IPS-NIHi7 (cell line): ENCODE measurements around the gene TBC1D13.
A peak's percentile ranks its signal among the peaks of the same experiment; 100 is the strongest.
"Not testable (repeated sequence)": the region's sequence is repeated elsewhere in the genome, so short reads cannot be mapped to it uniquely, and the experiment has no call there.

ENCODE experiments used
- DNase-seq: peaks from one replicate; pipeline ENCODE4 v3.0.0; 2012; ENCODE audit warnings: mixed read lengths; ENCODE audit errors: extremely low spot score

Gene TBC1D13

DNA sequence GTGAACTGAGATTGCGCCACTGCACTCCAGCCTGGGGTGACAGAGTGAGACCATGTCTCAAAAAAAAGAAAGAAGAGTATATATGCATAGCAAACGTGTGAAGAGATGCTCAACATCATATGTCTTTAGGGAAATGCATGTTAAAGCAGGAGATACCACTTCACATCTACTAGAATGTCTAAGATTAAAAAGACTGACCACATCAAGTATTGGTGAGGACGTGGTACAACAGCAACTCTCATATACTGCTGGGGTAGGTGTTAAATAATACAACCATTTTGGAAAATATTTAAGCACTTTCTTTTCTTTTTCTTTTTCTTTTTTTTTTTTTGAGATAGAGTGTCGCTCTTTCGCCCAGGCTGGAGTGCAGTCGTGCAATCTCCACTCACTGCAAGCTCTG is 1.6 kb upstream of the TBC1D13 start:
- no peak for DNase-seq

DNA sequence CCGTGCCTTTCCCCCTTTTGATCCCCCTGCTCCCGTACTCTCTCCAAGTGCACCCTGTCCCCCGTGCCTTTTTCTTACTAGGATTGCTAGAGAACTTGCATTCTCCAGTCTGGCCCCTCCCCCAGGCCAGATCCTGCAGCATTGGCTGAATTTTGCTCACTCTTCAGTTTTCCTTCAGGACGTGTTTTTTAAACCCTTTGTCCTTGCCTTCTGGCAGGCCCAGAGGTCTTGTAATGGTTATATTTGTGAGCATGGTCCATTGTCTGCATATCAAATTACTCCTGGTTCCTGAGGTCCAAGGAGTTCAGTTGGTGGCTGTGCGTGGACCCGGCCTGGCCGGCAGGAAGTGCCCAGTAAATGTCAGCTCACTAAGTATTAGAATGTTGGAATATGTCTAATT is 606 bp downstream of the TBC1D13 start:
- DNase-seq = no peak

DNA sequence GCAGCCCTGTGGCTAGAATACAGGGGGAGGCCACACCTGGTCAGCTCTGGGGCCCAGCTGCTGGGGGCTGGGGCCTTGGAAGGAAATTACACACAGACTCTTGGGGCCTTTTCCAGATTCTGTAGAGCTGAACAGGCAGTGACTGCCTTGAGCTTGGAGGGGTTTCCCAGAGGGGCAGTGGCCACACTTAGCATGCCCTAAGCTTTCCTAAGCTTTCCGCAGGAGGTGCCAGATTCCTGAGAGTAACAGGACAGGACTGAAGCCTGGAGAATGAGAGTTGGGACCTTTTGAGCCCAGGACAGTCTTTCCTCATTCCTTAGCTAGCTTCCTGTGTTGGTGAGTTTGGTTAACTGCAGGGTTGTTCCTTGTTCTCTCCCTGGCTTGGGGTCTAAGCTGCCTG is 1.4 kb downstream of the TBC1D13 start:
- no peak for DNase-seq

DNA sequence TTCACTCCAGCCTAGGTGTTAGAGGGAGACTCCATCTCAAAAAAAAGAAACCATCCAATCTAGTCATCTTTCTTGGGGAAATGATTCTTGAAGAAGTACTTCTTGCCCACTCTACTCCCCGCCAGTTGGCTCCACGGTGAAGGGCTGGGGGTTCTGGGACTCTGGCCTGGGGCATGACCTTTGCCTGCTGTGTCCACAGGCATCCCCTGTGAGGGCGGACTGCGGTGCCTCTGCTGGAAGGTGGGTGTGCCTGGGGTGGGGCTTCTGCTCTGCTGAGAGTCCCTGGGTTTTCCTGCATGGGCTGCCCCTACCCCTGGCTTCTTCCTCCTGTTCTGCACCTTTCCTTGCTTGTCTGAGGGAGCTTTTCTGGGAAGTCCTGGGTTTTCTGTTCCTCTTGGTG is 3.5 kb downstream of the TBC1D13 start:
- no peak for DNase-seq

DNA sequence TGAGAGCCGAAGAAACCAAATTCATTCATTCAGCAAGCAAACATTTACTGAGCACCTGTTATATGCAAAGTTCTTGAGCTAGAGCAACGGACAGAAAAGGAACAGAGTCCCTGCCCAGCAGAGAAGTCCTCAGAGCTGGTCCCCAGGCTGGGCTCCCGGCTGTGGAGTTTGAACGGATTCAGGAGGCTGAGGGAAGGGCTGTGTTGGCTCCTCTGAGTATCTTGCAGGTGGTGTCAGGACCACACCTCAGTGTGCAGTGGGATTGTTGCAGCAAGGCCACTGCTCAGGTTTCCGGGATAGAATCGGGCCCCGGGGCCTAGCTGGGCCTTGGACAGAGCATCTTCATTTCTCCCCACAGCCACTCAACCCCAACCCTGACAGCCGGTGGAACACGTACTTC is 5.1 kb downstream of the TBC1D13 start:
- DNase-seq = no peak

DNA sequence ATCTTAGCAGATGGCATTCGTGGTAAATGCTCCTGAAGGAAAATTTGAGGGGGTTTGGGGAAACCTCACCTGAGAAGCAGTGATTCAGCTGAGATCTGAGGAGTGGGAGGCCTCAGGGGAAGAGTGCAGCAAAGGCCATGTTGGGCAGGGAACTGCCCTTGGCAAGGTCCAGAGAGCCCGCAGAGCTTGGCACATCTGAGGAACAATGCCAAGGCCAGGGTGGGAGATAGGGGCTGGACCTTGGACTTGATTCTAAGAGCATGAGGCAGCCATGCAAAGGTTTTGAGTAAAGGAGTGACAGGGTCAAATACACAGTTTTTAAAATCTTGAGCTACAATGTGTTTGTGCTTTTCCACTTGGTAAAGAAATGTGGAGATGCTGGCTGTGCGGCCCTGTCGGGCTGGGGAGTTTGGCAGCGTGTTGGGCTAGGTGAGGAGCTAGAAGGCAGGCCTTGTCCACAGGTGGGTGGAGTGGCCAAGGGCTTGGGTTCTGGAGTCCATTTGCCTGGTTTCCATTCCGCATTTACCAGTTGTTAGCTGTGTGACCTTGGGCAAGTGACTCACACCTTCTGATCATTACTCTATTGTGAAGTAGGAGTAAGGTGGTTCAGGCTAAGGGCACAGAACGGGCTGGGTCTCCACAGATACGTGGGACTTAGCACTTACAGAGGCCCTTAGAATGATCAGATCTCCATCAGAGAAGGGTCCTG is 6.1 kb downstream of the TBC1D13 start:
- DNase-seq = no peak

DNA sequence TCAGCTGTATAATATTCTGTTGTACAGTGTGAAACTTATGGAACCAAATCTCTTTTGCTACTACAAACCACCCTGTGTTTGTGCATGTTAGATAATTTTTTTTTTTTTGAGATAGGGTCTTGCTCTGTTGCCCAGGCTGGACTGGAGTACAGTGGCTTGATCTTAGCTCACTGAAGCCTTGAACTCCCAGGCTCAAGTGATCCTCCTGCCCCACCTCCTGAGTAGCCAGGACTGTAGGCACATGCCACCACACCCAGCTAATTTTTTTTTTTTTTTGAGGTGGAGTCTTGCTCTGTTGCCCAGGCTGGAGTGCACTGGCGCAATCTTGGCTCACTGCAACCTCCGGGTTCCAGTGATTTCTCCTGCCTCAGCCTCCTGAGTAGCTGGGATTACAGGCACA is 7.9 kb downstream of the TBC1D13 start:
- not testable (repeated sequence) for DNase-seq

DNA sequence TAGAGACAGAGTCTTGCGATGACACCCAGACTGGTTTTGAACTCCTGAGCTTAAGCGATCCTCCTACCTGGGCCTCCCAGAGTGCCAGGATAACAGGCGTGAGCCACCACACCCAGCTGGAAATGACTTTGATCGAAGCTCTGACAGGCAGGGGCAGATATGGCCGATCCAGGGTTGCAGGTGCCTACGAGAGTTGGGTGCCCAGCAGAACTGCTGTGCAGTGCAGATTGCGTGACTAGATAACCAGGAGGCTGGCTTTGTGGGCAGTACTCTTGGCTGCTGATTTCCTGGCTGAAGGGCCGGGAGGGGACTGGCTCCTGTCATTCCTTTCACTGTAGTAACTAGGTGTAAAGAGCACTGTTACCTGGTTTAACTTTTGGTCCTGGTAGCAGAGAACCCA is 11.8 kb downstream of the TBC1D13 start:
- DNase-seq = no peak

DNA sequence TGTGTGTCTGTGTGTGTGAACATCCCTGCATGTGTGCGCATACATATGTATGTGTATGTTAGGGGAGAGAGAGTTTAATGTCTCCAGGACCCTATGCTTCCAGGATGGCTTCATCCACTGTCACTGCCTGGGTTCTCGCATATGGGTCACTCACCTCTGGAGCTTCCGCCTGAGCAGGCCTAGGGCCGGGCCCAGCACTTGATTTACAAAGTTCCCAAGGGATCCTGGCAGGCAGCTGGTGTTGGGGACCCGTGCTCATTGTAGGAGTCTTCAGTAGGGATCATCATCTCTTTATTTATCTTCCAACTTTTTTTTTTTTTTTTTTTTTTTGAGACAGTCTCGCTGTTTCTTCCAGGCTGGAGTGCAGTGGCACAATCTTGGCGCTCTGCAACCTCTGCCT is 13.0 kb downstream of the TBC1D13 start:
- DNase-seq = no peak

DNA sequence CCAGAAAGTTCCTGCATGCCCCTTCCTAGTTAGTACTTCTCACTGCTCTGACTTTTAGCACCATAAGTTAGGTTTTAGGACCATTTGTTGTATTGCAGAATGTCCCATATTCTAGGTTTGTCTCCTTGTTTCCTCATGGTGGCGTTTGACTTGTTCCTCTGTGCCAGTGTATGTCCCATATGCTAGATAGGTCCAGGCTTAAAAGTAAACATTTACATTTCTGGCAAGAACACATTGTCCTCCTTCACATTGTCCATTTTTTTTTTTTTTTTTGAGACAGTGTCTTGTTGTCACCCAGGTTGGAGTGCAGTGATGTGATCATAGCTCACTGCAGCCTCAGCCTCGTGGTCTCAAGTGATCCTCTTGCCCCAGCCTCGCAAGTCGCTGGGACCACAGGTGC is 15.4 kb downstream of the TBC1D13 start:
- DNase-seq = no peak

DNA sequence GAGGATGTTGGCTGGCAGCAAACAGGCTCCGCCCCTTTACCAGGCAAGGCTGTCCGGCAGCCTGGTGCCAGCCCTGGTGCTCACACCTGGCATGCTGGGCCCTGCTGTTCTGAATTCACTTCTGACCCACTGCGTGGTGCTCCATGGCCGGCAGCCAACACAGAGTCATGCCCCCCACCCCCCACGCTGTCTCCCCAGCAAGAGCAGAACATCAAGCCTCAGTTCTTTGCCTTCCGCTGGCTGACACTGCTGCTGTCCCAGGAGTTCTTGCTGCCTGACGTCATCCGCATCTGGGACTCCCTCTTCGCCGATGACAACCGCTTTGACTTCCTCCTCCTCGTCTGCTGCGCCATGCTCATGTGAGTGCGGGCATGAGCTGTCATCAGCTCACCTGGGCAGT is 18.6 kb downstream of the TBC1D13 start:
- DNase-seq = no peak

DNA sequence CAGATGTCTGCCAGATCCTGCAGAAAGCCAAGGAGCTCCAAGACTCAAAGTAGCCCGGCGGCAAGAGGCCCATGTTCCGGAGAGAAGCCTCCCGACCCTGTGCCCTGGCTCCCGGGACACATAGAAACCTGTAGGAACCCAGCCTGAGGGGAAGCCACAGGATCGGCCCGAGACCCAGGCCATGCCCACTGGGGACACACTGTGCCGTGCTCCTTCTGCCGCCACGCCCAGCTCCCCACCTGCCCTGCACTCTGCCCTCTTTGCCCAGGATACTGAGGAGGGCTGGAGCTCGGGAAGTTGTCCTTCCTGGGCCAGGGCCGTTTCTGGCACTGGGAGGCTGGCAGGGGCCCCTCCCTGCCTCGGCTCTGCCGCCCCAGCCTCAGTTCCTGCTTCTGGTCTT is 20.8 kb downstream of the TBC1D13 start:
- no peak for DNase-seq

DNA sequence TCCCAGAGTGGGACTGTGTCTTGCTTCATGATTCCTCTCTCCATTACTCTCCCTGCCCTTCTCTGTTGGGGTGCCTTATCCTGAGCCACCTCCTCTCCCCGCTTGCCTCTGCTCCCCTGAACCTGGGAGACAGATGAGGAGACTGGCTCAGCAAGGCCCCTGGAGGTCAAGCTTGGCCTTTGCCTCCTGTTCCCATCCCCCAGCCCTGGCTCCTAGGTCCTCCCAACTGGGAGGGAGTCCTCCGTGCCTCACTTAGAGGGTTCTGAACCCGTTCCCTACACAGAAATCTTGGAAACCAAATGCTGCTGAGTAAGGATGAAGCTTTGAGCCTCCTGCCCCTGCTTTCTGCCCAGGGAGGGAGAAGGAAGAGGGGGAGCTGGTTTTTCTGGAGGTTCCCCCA is 21.5 kb downstream of the TBC1D13 start:
- DNase-seq = no peak

DNA sequence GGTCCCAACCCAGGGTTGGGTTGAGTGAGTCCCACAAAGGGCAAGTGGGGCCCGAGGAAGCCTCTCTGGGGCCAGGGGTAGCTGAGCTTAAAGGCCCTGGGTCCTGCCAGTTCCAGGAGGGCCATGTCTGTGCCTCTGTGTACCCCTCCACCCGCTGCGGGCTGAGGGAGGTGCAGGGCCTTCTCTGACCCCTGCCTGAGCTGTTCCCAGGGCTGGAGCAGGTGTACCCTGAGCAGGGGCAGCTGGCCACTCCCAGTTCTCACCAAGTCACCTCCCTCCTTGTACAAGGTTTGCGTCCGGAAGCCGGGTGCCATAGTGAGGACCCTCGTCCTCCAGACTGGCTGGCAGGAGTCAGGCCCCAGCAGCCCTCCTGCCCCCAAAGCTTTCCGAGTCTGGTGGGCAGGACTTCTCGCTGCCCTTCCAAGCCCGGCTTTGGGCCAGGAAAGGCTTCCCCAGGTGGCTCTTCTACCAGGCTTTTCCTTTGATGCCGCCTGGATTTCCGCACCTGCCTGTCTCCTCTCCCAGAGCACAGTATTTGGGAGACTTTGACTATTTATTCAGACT is 22.1 kb downstream of the TBC1D13 start:
- no peak for DNase-seq

DNA sequence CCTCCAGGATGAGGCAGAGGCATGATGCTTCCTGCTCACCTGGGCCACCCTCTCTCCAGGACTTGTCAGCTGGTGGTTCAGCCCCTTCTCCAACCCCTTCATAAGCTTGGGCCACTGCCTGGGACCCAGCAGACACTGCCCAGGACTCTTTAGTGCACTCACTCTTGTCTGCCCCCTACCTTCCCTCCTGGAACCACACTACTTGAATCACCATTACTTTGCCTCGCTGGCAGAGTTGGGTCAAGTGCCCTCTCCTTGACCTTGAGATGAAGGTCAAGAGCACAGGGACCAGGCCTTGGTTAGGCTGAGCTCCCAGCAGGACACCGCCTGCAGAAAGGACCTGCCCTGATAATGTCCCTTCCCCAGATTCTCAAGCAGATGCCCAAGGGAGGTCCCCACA is 22.8 kb downstream of the TBC1D13 start:
- DNase-seq = no peak

DNA sequence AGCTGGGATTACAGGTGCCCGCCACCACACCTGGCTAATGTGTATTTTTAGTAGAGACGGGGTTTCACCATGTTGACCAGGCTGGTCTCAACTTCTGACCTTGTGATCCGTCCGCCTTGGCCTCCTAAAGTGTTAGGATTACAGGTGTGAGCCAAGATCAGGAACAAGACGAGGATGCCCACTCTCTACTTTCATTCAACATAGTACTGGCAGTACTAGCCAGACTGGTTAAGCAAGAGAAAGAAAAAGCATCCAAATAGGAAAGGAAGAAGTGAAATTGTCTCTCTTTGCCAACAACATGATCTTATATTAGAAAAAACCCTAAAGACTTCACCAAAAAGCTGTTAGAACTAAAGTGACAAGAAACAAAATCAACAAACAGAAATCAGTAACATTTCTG is 23.8 kb downstream of the TBC1D13 start:
- no peak for DNase-seq

DNA sequence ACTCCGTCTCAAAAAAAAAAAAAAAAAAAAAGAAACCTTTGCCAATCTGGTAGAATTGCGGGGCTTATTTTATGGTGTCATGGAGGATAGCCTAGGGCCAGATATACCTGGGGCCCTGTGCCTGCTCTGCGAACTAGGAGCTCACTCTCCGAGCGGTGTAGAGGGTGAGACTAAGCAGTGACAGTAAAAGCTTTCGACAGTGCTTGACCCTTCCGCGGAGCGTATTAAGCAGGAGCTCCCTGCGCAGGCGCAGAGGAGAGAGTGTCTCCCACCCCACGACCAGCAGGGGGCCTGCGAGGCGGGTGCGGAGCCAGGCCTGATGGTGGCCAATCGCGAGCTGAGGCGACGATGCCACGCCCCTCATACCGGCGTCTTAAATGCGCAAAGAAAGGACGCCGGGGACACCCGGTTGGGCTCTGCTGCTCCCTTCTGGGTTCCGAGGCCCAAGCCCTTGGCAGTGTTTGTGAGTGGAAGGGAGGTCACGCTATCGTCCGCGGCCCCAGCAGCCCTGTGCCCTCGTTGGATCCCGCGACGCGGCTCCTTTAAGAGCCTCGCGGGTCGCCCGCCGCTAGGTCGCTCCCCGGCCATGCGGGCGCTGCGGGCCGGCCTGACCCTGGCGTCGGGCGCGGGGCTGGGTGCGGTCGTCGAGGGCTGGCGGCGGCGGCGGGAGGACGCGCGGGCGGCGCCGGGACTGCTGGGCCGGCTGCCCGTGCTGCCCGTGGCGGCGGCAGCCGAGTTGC is 31.2 kb downstream of the TBC1D13 start, which contains the start of gene ENDOG:
Gene ENDOG (plus strand): TSS at position 402 of the 740 bp plus-strand sequence. CDS start 185 bp downstream, at position 587.
- DNase-seq = peak; percentile 100

DNA sequence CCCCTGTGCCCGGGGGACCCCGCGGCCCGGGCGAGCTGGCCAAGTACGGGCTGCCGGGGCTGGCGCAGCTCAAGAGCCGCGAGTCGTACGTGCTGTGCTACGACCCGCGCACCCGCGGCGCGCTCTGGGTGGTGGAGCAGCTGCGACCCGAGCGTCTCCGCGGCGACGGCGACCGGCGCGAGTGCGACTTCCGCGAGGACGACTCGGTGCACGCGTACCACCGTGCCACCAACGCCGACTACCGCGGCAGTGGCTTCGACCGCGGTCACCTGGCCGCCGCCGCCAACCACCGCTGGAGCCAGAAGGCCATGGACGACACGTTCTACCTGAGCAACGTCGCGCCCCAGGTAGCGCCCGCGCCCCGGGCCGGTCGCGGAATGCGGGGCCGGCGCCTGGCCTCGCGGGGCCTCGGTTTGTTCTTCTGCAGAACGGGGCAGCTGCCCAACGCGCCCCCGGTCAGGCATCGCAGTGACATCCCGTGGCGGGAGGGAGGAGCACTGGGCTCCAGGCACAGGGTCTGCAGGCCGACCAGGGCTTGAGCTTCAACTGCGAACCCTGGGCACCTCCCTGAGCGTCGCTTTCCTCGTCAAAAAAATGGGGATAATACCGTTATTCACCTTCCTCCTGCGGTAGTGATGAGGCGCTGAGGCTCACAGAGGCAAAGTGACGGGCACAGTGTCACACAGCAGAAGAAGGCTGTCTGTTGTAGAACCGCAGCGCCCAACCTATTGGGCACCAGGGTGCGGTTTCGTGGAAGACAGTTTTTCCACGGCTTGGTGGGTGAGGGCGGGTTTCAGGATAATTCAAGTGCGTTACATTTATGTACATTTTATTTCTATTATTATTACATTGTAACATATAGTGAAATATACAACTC is 32.0 kb downstream of the TBC1D13 start:
- DNase-seq = peak; percentile 61

DNA sequence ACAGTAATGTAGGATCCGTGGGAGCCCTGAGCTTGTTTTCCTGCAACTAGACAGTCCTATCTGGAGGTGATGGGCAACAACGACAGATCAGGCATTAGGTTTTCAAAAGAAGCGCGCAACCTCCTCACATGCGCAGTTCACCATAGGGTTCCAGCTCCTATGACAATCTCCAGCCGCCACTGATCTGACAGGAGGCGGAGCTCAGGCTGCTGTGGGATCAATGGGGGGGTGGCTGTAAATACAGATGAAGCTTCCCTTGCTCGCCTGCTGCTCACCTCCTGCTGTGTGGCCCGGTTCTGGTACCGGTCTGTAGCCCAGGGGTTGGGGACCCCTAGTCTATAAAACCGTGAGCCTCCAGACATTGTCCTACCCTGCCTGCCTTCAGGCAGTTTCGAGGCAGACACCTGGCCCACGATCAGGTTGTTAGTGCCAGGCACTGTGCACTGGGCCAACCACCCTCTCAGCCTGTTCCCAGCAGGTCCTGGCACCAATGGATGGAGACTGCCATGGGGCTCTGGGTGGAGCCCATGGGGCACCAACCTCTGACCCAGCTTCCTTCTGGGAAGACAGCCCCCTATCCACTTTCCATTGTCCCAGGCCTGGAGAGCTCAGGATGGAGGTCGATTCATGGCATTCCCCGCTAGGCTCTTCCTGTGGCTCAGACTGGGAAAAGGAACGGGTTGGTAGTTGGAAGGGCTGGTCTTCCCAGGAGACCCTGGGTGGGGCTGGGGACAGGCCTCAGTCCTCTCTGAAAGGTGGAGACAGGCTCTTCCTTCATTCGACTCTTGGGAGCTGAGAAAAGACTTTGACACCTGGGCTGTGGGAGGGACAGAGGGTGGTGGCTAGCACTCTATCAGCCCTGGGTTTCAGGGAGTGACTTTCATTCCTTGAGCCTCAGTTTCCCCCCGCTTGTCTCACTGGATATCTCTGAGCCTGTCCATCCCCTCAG is 32.9 kb downstream of the TBC1D13 start:
- DNase-seq = no peak

DNA sequence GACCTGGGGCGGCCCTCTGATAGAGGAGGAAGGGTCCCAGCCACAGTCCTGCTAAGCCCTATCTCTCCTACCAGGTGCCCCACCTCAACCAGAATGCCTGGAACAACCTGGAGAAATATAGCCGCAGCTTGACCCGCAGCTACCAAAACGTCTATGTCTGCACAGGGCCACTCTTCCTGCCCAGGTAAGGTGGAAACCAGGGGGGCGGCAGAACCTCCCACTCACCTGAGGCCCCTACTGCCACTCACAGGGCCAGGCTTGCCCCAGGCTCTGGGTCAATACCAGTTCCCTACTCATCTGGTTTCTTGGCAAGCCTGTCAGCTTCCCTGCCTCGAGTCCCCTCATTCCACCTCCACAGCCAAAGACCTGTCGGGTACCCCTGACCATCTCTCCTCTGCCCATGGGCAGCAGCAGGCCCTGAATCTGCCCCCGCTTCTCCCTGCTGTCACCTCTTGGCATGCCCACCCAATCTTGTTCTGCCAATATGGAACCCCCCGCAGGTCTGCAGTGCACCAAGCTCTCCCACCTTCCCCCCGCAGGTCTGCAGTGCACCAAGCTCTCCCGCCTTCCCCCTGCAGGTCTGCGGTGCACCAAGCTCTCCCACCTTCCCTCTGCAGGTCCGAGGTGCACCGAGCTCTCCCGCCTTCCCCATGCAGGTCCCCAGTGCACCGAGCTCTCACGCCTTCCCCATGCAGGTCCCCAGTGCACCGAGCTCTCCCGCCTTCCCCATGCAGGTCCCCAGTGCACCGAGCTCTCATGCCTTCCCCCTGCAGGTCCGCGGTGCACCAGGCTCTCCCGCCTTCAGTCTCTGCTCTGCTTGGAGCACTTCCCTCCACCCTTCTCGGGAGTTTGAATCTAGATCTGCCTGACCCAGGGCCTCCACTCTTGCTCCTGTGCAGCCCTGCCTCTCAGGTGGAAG is 33.9 kb downstream of the TBC1D13 start:
- no peak for DNase-seq
